ENCODE measurements around the gene CSPG4. TPM values are rescaled to one million over a fixed set of nuclear protein-coding genes. Genes with fewer than 3 reads are reported as not detected.

CSPG4 gene
- polyA plus RNA-seq, 1 experiment: 24.1 TPM

DNA sequence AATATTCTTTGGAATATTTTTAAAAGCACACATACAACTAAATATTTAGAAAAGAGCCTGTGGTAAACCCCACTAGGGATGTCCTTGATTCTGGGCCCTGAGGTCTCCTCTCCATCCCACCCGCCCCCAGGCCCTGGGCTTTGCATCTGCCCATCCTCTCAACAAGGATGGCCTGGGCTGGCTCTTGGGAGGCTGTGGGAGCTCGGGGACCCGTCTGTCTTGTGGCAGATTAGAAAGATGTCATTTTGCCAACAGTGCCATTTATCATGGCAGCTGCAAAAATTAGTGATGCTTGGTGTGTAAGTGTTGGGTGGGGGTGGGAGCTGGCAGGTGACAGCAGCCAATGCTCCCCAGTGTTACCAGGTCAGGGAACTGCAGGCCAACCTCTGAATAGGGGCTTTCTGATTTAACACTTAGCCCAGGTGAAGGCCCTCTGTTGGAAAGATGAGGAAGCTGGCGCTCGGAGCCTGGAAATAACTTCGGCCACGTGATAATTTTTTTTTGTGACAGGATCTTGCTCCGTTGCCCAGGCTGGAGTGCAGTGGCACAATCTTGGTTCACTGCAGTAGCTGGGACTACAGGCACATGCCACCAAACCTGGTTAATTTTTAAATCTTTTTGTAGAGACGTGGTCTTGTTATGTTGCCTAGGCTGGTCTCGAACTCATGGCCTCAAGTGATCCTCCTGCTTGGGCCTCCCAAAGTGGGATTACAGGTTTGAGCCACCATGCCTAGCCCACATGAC, 16.9 kb upstream of the CSPG4 start:
- CTCF ChIA-PET: interaction anchor here (1.0 to 2.7 kb wide), 2 partner anchors 43 to 73 kb away, joined by 3 to 20 read pairs; no protein-coding TSS in a partner anchor
- DNase-seq (ENCODE audit: low read depth): no peak
- POLR2A ChIA-PET: no interaction called here
- no peak overlapping the region for H3K4me3 ChIP-seq (ENCODE audit: low read depth, low read length)
- no peaks in the 10 kb centered on the region for H3K36me3 ChIP-seq (ENCODE audit: control insufficient read depth, insufficient read depth, low read length)
- TF ChIP-seq, protein P1, sequence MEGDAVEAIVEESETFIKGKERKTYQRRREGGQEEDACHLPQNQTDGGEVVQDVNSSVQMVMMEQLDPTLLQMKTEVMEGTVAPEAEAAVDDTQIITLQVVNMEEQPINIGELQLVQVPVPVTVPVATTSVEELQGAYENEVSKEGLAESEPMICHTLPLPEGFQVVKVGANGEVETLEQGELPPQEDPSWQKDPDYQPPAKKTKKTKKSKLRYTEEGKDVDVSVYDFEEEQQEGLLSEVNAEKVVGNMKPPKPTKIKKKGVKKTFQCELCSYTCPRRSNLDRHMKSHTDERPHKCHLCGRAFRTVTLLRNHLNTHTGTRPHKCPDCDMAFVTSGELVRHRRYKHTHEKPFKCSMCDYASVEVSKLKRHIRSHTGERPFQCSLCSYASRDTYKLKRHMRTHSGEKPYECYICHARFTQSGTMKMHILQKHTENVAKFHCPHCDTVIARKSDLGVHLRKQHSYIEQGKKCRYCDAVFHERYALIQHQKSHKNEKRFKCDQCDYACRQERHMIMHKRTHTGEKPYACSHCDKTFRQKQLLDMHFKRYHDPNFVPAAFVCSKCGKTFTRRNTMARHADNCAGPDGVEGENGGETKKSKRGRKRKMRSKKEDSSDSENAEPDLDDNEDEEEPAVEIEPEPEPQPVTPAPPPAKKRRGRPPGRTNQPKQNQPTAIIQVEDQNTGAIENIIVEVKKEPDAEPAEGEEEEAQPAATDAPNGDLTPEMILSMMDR (IDR thresholded peaks at IDR 0.05; ENCODE audit: insufficient read depth, low read depth, low read length): no peak
- no peaks in the 10 kb centered on the region for H3K27me3 ChIP-seq (ENCODE audit: control insufficient read depth, insufficient read depth, low read length)

DNA sequence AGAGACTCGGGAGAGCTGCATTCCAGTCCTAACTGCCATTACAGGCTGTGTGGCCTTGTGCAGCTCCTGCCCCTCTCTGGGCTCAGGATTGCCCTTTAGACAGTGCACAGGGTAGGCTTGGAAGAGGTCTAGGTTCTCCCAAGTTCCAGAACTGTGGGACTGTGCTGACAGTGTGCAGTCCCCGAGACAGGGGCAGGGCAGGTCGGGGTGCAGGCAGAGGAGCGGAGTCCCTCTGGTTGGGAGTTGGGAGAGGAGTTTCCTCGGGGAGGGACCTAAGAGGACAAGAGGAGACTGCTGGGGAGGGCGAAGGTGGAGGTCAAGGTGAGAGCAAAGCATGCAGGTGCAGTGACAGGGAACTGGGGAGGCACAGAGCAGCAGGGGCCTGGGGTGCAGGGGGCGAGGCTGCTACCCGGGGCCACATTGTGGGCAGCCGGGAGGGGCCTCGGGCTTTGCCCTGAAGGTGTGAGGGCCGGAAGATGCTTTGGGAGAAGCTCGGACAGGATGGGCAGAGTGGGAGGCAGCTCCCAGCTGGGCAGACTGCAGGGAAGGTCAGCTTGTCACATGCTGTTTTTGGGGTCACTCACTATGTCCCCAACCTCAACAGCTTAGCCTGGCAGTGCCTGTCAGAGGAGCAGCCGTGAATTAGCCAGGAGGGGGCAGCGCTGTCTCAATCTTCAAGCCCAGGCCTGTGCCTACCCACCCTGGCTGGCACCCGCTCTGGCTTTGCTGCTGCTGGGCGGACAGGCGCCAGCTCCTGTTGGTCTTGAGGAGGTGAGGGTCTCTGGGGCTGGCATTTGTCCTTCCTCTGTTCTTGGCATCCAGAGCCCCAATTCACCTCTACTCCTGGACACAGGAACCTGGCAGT, 15.4 kb upstream of the CSPG4 start:
- TF ChIP-seq, protein P1 (IDR thresholded peaks at IDR 0.05; ENCODE audit: insufficient read depth, low read depth, low read length): peak; percentile 62
- Histone ChIP-seq H3K4me3 (ENCODE audit: low read depth, low read length) (no peak overlapping the region), H3K27me3 (ENCODE audit: control insufficient read depth, insufficient read depth, low read length) (no peaks in the 10 kb centered on the region), H3K36me3 (ENCODE audit: control insufficient read depth, insufficient read depth, low read length) (no peaks in the 10 kb centered on the region)
- DNase-seq (ENCODE audit: low read depth): no peak
- CTCF ChIA-PET: interaction anchor here (0.8 to 2.7 kb wide), 7 partner anchors 11 to 411 kb away, joined by 3 to 20 read pairs (median 4); no protein-coding TSS in a partner anchor
- POLR2A ChIA-PET: no interaction called here

DNA sequence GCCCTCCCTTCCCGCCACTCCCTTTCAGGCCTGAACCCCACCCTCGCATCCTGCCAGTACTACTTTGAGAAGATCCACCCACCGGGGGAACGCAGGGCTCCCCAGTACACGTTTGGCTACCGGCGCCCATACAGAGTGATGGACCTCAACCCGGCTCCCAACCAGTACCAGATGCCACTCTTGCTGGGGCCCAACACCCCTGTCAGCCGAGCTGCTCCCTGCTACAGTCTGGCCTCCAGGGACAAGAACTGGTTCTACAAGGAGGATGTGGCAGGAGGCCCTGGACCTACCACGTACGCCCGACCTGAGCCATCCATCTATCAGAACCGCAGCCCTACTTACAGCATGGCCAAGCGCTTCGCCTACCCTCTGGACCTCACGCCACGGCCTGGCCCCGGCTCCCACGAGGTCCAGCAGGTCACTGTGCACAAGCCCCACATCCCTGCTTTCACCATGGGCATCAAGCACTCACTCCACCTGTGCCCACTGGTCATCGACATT, 14.4 kb upstream of the CSPG4 start:
- TF ChIP-seq, protein P1 (IDR thresholded peaks at IDR 0.05; ENCODE audit: insufficient read depth, low read depth, low read length): no peak
- CTCF ChIA-PET: interaction anchor here (1.0 to 4.2 kb wide), 3 partner anchors 74 to 412 kb away, joined by 5 to 19 read pairs (median 5); no protein-coding TSS in a partner anchor
- Histone ChIP-seq H3K27me3 (ENCODE audit: control insufficient read depth, insufficient read depth, low read length) (no peaks in the 10 kb centered on the region), H3K4me3 (ENCODE audit: low read depth, low read length) (no peak overlapping the region), H3K36me3 (ENCODE audit: control insufficient read depth, insufficient read depth, low read length) (no peaks in the 10 kb centered on the region)
- no peak for DNase-seq (ENCODE audit: low read depth)
- POLR2A ChIA-PET: no interaction called here

DNA sequence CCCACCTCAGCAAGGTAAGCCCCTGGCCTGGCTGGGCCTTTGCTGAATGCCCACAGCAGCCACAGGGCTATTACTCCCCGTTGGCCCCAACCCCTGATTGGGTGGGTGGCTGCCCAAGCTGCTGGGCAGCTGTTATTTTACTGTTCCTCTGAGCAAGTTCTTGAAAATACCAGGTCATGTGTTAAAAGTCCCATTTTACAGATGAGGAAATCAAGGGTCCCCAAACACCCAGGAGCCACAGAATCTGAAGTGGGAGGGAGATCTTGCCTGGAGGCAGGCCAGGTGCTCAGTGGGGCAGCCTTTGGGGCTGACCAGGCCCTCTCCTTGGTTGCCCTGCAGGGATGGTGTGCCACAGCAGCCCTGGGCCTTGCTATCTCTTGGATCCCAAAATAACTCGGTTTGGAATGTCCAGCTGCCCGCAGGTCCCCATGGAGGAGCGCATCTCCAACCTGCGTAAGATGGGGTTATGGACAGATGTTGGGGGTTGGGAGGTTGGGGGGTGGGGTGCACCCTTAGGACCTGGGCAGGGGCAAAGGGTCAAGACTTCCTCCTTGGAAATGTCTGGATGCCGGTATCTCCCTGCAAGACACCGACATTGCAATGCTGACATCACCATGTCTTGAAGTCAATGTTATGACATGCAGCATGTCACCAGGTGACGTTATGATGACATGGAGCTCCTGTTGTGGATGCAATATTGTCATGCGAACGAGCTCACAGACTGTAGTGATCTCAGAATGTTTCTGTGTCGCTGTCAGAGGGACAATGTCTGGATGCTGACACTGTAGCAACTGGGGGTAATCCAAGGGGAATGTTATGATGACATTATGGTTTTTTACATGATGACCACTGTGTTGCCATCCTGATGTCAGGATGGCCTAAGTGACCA, 13.3 kb upstream of the CSPG4 start:
- ChIA-PET POLR2A (no interaction called here), CTCF (interaction anchor here (1.9 to 4.2 kb wide), 2 partner anchors 39 to 75 kb away, joined by 5 to 19 read pairs; no protein-coding TSS in a partner anchor)
- TF ChIP-seq, protein P1 (IDR thresholded peaks at IDR 0.05; ENCODE audit: insufficient read depth, low read depth, low read length): no peak
- no peaks in the 10 kb centered on the region for H3K27me3 ChIP-seq (ENCODE audit: control insufficient read depth, insufficient read depth, low read length)
- no peaks in the 10 kb centered on the region for H3K36me3 ChIP-seq (ENCODE audit: control insufficient read depth, insufficient read depth, low read length)
- no peak for DNase-seq (ENCODE audit: low read depth)
- no peak overlapping the region for H3K4me3 ChIP-seq (ENCODE audit: low read depth, low read length)

Data from BJ (cell line).